PC-3 (cell line): ENCODE data around the gene CCNT1.

Source experiments
- CTCF ChIP-seq: fragments of 300-600 bp; sonication (generic); conservative IDR thresholded peaks from 2 replicates; pipeline ENCODE4 v1.5.1; 2017; ENCODE audit warnings: antibody characterized with exemption, low read depth, mild to moderate bottlenecking, low read length
- EZH2 ChIP-seq: fragments of 300-600 bp; sonication (generic); IDR thresholded peaks from one replicate; pipeline ENCODE4 v1.6.1; 2017; ENCODE audit warnings: antibody characterized with exemption, mild to moderate bottlenecking, low read length; ENCODE audit not compliant: unreplicated experiment
- EZH2phosphoT487 ChIP-seq: fragments of 300-600 bp; sonication (generic); IDR thresholded peaks from 2 replicates; pipeline ENCODE4 v1.6.1; 2018; ENCODE audit warnings: mild to moderate bottlenecking, antibody characterized with exemption, low read length, borderline replicate concordance

GRCh38 chr12:48640854-48641253 is 75.7 kb downstream of the CCNT1 start:
- TF ChIP-seq CTCF (no peak), EZH2 (no peak), EZH2phosphoT487 (no peak)
